ENCODE measurements around the gene PDCD10. TPM values are rescaled to one million over a fixed set of nuclear protein-coding genes. Genes with fewer than 3 reads are reported as not detected.

Gene PDCD10
- total and polyA plus RNA-seq, 8 donors, result 45.0 to 65.7 (median 58.0) TPM

- Histone ChIP-seq H3K9me3 (no peaks in the 10 kb centered on the region), H3K4me1 (no peaks in the 10 kb centered on the region), H3K27ac (no peak overlapping the region), H3K4me3 (no peak overlapping the region), H3K27me3 (no peaks in the 10 kb centered on the region), H3K36me3 (peaks cover 0 to 10% of the 10 kb centered on the region in 2 donors)
- intact Hi-C loops (cut with DNase I), result no loop called here
- ATAC-seq, result no peak
- no peak for DNase-seq
- TF ChIP-seq CTCF (IDR thresholded peaks at IDR 0.05), result no peak
Observed at GRCh38 chr3:167668651-167669050, 66.0 kb downstream of the PDCD10 start.

DNA sequence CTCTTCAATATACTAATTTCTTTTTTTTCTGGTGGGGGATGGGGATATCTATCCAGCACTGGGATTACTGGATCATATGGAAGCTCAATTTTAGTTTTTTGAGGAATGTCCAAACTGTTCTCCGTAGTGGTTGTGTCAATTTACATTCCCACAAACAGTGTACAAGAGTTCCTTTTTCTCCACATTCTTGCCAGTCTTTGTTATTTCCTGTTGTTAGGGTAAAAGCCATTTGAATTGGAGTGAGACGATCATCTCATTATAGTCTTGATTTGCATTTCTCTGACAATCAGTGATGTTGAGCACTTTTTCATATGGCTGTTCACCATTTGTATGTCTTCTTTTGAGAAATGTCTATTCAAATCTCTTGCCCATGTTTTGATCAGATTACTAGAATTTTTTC lies 68.1 kb downstream of the PDCD10 start:
- ATAC-seq (no peak), DNase-seq (no peak)
- H3K9me3 ChIP-seq, result no peaks in the 10 kb centered on the region
- TF ChIP-seq CTCF (IDR thresholded peaks at IDR 0.05), result no peak
- no peak overlapping the region for H3K4me3 ChIP-seq
- no peak overlapping the region for H3K27ac ChIP-seq
- H3K4me1 ChIP-seq, result no peaks in the 10 kb centered on the region
- intact Hi-C loops (cut with DNase I), result no loop called here
- H3K36me3 ChIP-seq, result no peaks in the 10 kb centered on the region
- H3K27me3 ChIP-seq, result no peaks in the 10 kb centered on the region

- H3K4me3 ChIP-seq, result no peak overlapping the region
- no peaks in the 10 kb centered on the region for H3K4me1 ChIP-seq
- no peaks in the 10 kb centered on the region for H3K9me3 ChIP-seq
- no peaks in the 10 kb centered on the region for H3K27me3 ChIP-seq
- no peak for DNase-seq
- intact Hi-C loops (cut with DNase I), result no loop called here
- no peaks in the 10 kb centered on the region for H3K36me3 ChIP-seq
- no peak overlapping the region for H3K27ac ChIP-seq
- ATAC-seq, result no peak
- TF ChIP-seq CTCF (IDR thresholded peaks at IDR 0.05), result no peak
Observed at GRCh38 chr3:167662919-167663400, 71.7 kb downstream of the PDCD10 start.

- Histone ChIP-seq H3K4me3 (no peak overlapping the region), H3K9me3 (no peaks in the 10 kb centered on the region), H3K4me1 (no peaks in the 10 kb centered on the region), H3K27ac (no peak overlapping the region), H3K27me3 (no peaks in the 10 kb centered on the region), H3K36me3 (no peaks in the 10 kb centered on the region)
- DNase-seq (no peak), ATAC-seq (no peak)
- intact Hi-C loops (cut with DNase I), result no loop called here
- no peak for TF ChIP-seq CTCF (IDR thresholded peaks at IDR 0.05)
Observed at GRCh38 chr3:167657684-167658225, 76.9 kb downstream of the PDCD10 start.

DNA sequence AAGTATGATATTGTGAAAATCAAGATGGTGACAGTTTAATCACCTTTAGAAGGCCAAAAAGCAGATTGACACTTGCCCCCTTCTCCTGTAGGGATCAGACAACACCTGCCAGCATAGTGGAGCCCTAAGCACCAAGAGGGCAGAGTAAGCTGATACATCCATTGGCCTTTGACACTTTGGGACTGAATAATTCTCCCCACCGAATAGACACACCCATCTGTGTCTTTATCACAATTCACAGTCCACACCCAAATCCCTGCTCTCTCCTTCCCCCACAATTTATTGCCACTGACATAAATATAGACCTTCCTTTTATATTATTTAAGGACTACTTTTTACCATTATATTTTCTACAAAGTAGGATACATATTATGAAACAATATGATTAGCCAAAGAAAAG lies 77.9 kb downstream of the PDCD10 start:
- Histone ChIP-seq H3K27me3 (no peaks in the 10 kb centered on the region), H3K4me1 (peaks cover 0 to 4% of the 10 kb centered on the region in 2 donors), H3K4me3 (no peak overlapping the region), H3K27ac (no peak overlapping the region), H3K9me3 (no peaks in the 10 kb centered on the region), H3K36me3 (no peaks in the 10 kb centered on the region)
- ATAC-seq (no peak), DNase-seq (no peak)
- intact Hi-C loops (cut with DNase I), result no loop called here
- TF ChIP-seq CTCF (IDR thresholded peaks at IDR 0.05), result no peak
